Hepatocyte (in vitro differentiated cells): ENCODE measurements around the gene ATXN1. TPM values are rescaled to one million over a fixed set of nuclear protein-coding genes. Genes with fewer than 3 reads are reported as not detected.

ENCODE experiments used
- DNase-seq: peaks from one replicate; pipeline ENCODE4 v3.0.0-alpha.2; 2016; ENCODE audit warnings: low spot score
- H2AFZ ChIP-seq: fragments of 200-600 bp; sonication (generic); 2 replicates; pipeline ENCODE4 v1.6.0; 2016; ENCODE audit warnings: antibody characterized with exemption, mild to moderate bottlenecking
- H3K27ac ChIP-seq: fragments of 200-600 bp; sonication (generic); 2 replicates; pipeline ENCODE4 v1.5.1; 2016; ENCODE audit warnings: mild to moderate bottlenecking
- H3K27me3 ChIP-seq: fragments of 200-600 bp; sonication (generic); 2 replicates; pipeline ENCODE4 v1.6.1; 2016
- H3K36me3 ChIP-seq: fragments of 200-600 bp; sonication (generic); replicated peaks from 2 replicates; pipeline ENCODE4 v1.5.1; 2016; ENCODE audit warnings: low read depth; ENCODE audit not compliant: insufficient read depth
- H3K4me1 ChIP-seq: fragments of 200-600 bp; sonication (generic); 2 replicates; pipeline ENCODE4 v1.5.1; 2016; ENCODE audit warnings: mild to moderate bottlenecking, moderate library complexity; ENCODE audit not compliant: insufficient read depth
- H3K4me2 ChIP-seq: fragments of 200-600 bp; sonication (generic); 2 replicates; pipeline ENCODE4 v1.6.0; 2016
- H3K4me3 ChIP-seq: fragments of 200-600 bp; sonication (generic); 2 replicates; pipeline ENCODE4 v1.5.1; 2016; ENCODE audit warnings: mild to moderate bottlenecking
- H3K79me2 ChIP-seq: fragments of 200-600 bp; sonication (generic); 2 replicates; pipeline ENCODE4 v1.6.0; 2017; ENCODE audit warnings: mild to moderate bottlenecking
- H3K9me2 ChIP-seq: fragments of 200-600 bp; sonication (generic); replicated peaks from 2 replicates; pipeline ENCODE4 v1.6.0; 2017; ENCODE audit warnings: mild to moderate bottlenecking; ENCODE audit not compliant: insufficient read depth
- H3K9me3 ChIP-seq: fragments of 200-600 bp; sonication (generic); 2 replicates; pipeline ENCODE4 v1.5.1; 2016; ENCODE audit warnings: low read depth, mild to moderate bottlenecking
- H4K20me1 ChIP-seq: fragments of 200-600 bp; sonication (generic); 2 replicates; pipeline ENCODE4 v1.6.0; 2016; ENCODE audit warnings: mild to moderate bottlenecking; ENCODE audit not compliant: insufficient read depth, poor library complexity, severe bottlenecking
- EZH2 ChIP-seq: fragments of 200-600 bp; sonication (generic); IDR thresholded peaks from 2 replicates; pipeline ENCODE4 v1.6.1; 2016; ENCODE audit warnings: antibody characterized with exemption, mild to moderate bottlenecking, borderline replicate concordance
- EZH2phosphoT487 ChIP-seq: fragments of 200-600 bp; sonication (generic); IDR thresholded peaks from one replicate; pipeline ENCODE4 v1.6.1; 2018; ENCODE audit warnings: antibody characterized with exemption, mild to moderate bottlenecking, low read depth, moderate library complexity; ENCODE audit not compliant: unreplicated experiment, severe bottlenecking
- WGBS: methylation state at CpG from one replicate; pipeline ENCODE4 v1.1.6; 2016; ENCODE audit warnings: low lambda C conversion rate; ENCODE audit errors: missing lambda C conversion rate; 5-methylcytosine and 5-hydroxymethylcytosine counted together
- polyA plus RNA-seq: library from polyadenylated mRNA; unstranded; fragments of >200 nt; fragmentation: Nextera tagmentation; extraction: Ambion mirVana; gene quantifications from 2 replicates; pipeline ENCODE4 v1.2.1, GENCODE V29; 2016
- total RNA-seq: library from RNA; depleted of rRNA; stranded (reverse); fragments of >200 nt; gene quantifications from 2 replicates; pipeline ENCODE4 v1.2.3, GENCODE V29; 2014
- TF ChIP-seq, protein P1 (sequence below): fragments of 200-600 bp; sonication (generic); IDR thresholded peaks from 2 replicates; pipeline ENCODE4 v1.5.1; 2016; ENCODE audit warnings: antibody characterized with exemption, mild to moderate bottlenecking; ENCODE audit not compliant: poor library complexity

The ATXN1 gene
- total and polyA plus RNA-seq, 2 experiments from 2014 or later, result 14.7 to 32.6 TPM

DNA sequence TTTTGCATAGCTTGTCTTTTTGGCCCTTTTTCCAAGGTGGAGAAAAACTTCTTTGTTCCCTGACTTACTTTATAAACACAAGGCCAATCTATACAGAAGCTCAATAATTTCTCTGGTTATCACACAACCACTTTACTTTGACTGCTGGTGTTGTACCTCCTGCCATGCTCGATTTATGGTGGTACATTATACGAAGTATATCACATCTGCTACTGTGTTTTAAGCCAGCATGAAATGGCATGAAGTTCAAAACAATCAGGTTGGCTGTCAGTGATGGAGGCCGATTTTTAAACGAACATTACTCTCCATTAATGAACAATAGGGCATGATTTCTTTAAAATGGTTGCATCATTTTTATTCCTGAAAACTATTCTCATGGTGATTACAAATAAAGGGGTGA, 21.0 kb upstream of the ATXN1 start:
- Histone ChIP-seq H3K4me1 (no peaks in the 10 kb centered on the region), H3K9me3 (no peaks in the 10 kb centered on the region), H4K20me1 (no peaks in the 10 kb centered on the region), H3K27me3 (no peaks in the 10 kb centered on the region), H2AFZ (no peak overlapping the region), H3K9me2 (no peaks in the 10 kb centered on the region), H3K27ac (no peak overlapping the region), H3K79me2 (no peaks in the 10 kb centered on the region), H3K4me3 (no peak overlapping the region), H3K4me2 (no peak overlapping the region), H3K36me3 (no peaks in the 10 kb centered on the region)
- WGBS, result 94% methylated on average over 4 of the region's 4 CpGs
- TF ChIP-seq EZH2 (no peak), EZH2phosphoT487 (no peak)
- TF ChIP-seq, protein P1, sequence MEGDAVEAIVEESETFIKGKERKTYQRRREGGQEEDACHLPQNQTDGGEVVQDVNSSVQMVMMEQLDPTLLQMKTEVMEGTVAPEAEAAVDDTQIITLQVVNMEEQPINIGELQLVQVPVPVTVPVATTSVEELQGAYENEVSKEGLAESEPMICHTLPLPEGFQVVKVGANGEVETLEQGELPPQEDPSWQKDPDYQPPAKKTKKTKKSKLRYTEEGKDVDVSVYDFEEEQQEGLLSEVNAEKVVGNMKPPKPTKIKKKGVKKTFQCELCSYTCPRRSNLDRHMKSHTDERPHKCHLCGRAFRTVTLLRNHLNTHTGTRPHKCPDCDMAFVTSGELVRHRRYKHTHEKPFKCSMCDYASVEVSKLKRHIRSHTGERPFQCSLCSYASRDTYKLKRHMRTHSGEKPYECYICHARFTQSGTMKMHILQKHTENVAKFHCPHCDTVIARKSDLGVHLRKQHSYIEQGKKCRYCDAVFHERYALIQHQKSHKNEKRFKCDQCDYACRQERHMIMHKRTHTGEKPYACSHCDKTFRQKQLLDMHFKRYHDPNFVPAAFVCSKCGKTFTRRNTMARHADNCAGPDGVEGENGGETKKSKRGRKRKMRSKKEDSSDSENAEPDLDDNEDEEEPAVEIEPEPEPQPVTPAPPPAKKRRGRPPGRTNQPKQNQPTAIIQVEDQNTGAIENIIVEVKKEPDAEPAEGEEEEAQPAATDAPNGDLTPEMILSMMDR, result no peak
- no peak for DNase-seq

DNA sequence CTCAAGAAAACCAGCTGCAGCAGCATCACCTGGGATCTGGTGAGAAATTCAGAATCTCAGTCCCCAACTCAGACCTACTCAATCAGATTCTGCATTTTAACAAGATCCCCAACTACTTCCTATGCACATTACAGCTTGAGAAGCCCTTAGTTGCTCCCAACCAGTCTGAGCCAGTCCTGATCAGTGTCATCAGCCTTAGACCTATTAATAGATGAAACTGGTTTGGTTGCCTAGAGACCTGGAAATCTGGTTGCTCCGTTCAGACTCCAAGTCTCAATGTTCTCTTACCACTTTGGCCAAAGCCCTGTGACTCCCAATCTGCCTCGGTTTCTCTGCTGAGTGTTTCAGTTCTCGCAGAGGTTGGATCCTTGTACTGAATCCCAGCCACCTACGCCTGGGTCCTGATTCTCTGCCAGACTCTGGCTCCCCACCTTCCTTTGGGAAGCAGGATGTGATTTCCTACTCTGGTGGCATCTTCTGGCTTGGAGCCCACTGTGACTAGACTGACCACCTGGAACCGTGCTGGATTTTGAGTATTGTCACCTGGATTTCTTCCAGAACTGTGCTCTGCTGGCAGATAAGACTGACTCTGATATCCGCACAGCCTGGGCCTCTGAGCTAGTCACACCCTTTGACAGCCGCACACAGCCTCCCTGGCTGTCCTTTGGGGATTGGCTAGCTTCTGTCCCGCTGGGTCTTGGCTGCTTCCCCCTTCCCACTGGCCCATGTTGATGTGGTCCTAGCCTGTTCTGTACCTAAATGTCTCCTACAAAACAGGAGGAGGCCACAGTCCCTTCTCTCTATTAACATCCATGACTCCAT, 20.3 kb upstream of the ATXN1 start:
- TF ChIP-seq EZH2phosphoT487 (no peak), EZH2 (no peak)
- TF ChIP-seq, protein P1, result no peak
- H3K27ac ChIP-seq, result no peak overlapping the region
- H3K9me2 ChIP-seq, result no peaks in the 10 kb centered on the region
- no peak overlapping the region for H2AFZ ChIP-seq
- DNase-seq, result no peak
- H3K9me3 ChIP-seq, result no peaks in the 10 kb centered on the region
- no peaks in the 10 kb centered on the region for H3K27me3 ChIP-seq
- H3K79me2 ChIP-seq, result no peaks in the 10 kb centered on the region
- H4K20me1 ChIP-seq, result no peaks in the 10 kb centered on the region
- 86% methylated on average over 8 of the region's 8 CpGs for WGBS
- no peak overlapping the region for H3K4me2 ChIP-seq
- no peaks in the 10 kb centered on the region for H3K4me1 ChIP-seq
- H3K4me3 ChIP-seq, result no peak overlapping the region
- H3K36me3 ChIP-seq, result no peaks in the 10 kb centered on the region

DNA sequence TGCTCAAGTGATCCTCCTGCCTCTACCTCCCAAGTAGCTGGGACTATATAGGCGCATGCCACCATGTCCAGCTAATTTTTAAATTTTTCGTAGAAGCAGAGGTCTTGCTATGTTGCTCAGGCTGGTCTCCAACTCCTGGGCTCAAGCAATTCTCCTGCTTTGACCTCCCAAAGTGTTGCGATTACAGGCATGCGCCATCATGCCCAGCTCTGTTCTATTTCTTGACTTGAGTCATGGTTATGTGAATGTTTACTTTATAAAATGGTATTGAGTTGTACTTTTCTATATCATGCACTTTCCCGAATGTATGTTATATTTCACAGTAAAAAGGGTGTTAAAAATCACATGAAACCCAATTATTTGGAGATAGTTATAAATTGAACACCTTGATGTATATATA, 17.3 kb upstream of the ATXN1 start:
- Histone ChIP-seq H3K79me2 (no peaks in the 10 kb centered on the region), H2AFZ (no peak overlapping the region), H3K4me2 (no peak overlapping the region), H3K9me2 (no peaks in the 10 kb centered on the region), H3K27me3 (no peaks in the 10 kb centered on the region), H3K4me1 (no peaks in the 10 kb centered on the region), H3K36me3 (no peaks in the 10 kb centered on the region), H3K27ac (no peak overlapping the region), H3K9me3 (no peaks in the 10 kb centered on the region), H3K4me3 (no peak overlapping the region), H4K20me1 (no peaks in the 10 kb centered on the region)
- WGBS, result 97% methylated on average over 5 of the region's 5 CpGs
- TF ChIP-seq EZH2 (no peak), EZH2phosphoT487 (no peak)
- TF ChIP-seq, protein P1, result no peak
- DNase-seq, result no peak
